ENCODE measurements around the gene AQP6. TPM values are rescaled to one million over a fixed set of nuclear protein-coding genes. Genes with fewer than 3 reads are reported as not detected.

Gene AQP6
- total RNA-seq, 1 donor from 2014 or later: not detected

- H3K4me3 ChIP-seq: no peak overlapping the region
Observed at GRCh38 chr12:49974231-49974675, 1.5 kb downstream of the AQP6 start.

GRCh38 chr12:49974677-49975317, 2.0 kb downstream of the AQP6 start:
- intact Hi-C loops (cut with micrococcal nuclease): no loop called here
- Histone ChIP-seq H3K9me3 (replicated peaks) (no peaks in the 10 kb centered on the region), H3K4me3 (no peak overlapping the region), H3K36me3 (no peaks in the 10 kb centered on the region), H3K27me3 (ENCODE audit: low read depth) (peaks cover 52% of the 10 kb centered on the region), H3K27ac (replicated peaks) (peak overlapping the region; percentile 6), H3K4me1 (peaks cover 15% of the 10 kb centered on the region)
- DNase-seq: no peak
- no peak for TF ChIP-seq CTCF (IDR thresholded peaks at IDR 0.05; ENCODE audit: borderline replicate concordance)

More at GRCh38 chr12:49974231-49974675, 1.5 kb downstream of the AQP6 start:
- TF ChIP-seq CTCF (IDR thresholded peaks at IDR 0.05; ENCODE audit: borderline replicate concordance): peak; percentile 73
- intact Hi-C loops (cut with micrococcal nuclease): no loop called here
- H3K36me3 ChIP-seq: no peaks in the 10 kb centered on the region
- no peak overlapping the region for H3K27ac ChIP-seq (replicated peaks)
- DNase-seq: peak; percentile 69
- peaks cover 58% of the 10 kb centered on the region for H3K27me3 ChIP-seq (ENCODE audit: low read depth)
- no peaks in the 10 kb centered on the region for H3K9me3 ChIP-seq (replicated peaks)
- peaks cover 15% of the 10 kb centered on the region for H3K4me1 ChIP-seq

- H3K27ac ChIP-seq (replicated peaks): peak overlapping the region; percentile 6
- intact Hi-C loops (cut with micrococcal nuclease): no loop called here
Observed at GRCh38 chr12:49975318-49975761, 2.6 kb downstream of the AQP6 start.

GRCh38 chr12:49976557-49976956, 3.8 kb downstream of the AQP6 start:
- no peaks in the 10 kb centered on the region for H3K9me3 ChIP-seq (replicated peaks)
- H3K36me3 ChIP-seq: no peaks in the 10 kb centered on the region
- peaks cover 15% of the 10 kb centered on the region for H3K4me1 ChIP-seq
- DNase-seq: no peak
- no peak overlapping the region for H3K27ac ChIP-seq (replicated peaks)
- no peak overlapping the region for H3K4me3 ChIP-seq
- intact Hi-C loops (cut with micrococcal nuclease): no loop called here
- TF ChIP-seq CTCF (IDR thresholded peaks at IDR 0.05; ENCODE audit: borderline replicate concordance): no peak
- H3K27me3 ChIP-seq (ENCODE audit: low read depth): peaks cover 38% of the 10 kb centered on the region

More at GRCh38 chr12:49975318-49975761, 2.6 kb downstream of the AQP6 start:
- Histone ChIP-seq H3K9me3 (replicated peaks) (no peaks in the 10 kb centered on the region), H3K4me1 (peaks cover 15% of the 10 kb centered on the region), H3K27me3 (ENCODE audit: low read depth) (peaks cover 47% of the 10 kb centered on the region), H3K4me3 (no peak overlapping the region), H3K36me3 (no peaks in the 10 kb centered on the region)
- DNase-seq: no peak
- TF ChIP-seq CTCF (IDR thresholded peaks at IDR 0.05; ENCODE audit: borderline replicate concordance): no peak

GRCh38 chr12:49978125-49978524, 5.4 kb downstream of the AQP6 start:
- no peak overlapping the region for H3K27ac ChIP-seq (replicated peaks)
- intact Hi-C loops (cut with micrococcal nuclease): no loop called here
- no peaks in the 10 kb centered on the region for H3K36me3 ChIP-seq
- no peak for TF ChIP-seq CTCF (IDR thresholded peaks at IDR 0.05; ENCODE audit: borderline replicate concordance)
- no peak overlapping the region for H3K4me3 ChIP-seq
- peaks cover 15% of the 10 kb centered on the region for H3K4me1 ChIP-seq
- no peak for DNase-seq
- H3K27me3 ChIP-seq (ENCODE audit: low read depth): peaks cover 37% of the 10 kb centered on the region
- no peaks in the 10 kb centered on the region for H3K9me3 ChIP-seq (replicated peaks)
